Tibial nerve (tissue), 4 donors: ENCODE data around the gene HECW1. TPM values are rescaled to one million over a fixed set of nuclear protein-coding genes. Genes with fewer than 3 reads are reported as not detected.

Source experiments
- DNase-seq, 2 donors: peaks; one replicate each; pipeline ENCODE4 v3.0.0-alpha.2; 2019; ENCODE audit warnings: low spot score in 2 of 2
- H3K27ac ChIP-seq, 4 donors: fragments of 200-600 bp; sonication (generic) in 3 of 4; one replicate each; pipeline ENCODE4 v1.5.1; 2017 to 2019; ENCODE audit warnings: mild to moderate bottlenecking in 1 of 4
- H3K27me3 ChIP-seq, 2 donors: fragments of 200-600 bp; sonication (generic) in 1 of 2; one replicate each; pipeline versions ENCODE4 v1.5.1 to v1.6.0; 2017 to 2019
- H3K36me3 ChIP-seq, 3 donors: fragments of 200-600 bp; sonication (generic); one replicate each; pipeline ENCODE4 v1.5.1; 2018 to 2019
- H3K4me1 ChIP-seq, 4 donors: fragments of 200-600 bp; sonication (generic) in 3 of 4; one replicate each; pipeline ENCODE4 v1.5.1; 2017 to 2019
- H3K4me3 ChIP-seq, 4 donors: fragments of 200-600 bp; sonication (generic) in 3 of 4; one replicate each; pipeline ENCODE4 v1.5.1; 2017 to 2019; ENCODE audit warnings: mild to moderate bottlenecking in 1 of 4, moderate library complexity in 1 of 4
- H3K9me3 ChIP-seq, 4 donors: fragments of 200-600 bp; sonication (generic) in 3 of 4; one replicate each; pipeline ENCODE4 v1.5.1; 2017 to 2019
- EP300 ChIP-seq, 2 donors: sonication (generic); formaldehyde crosslinking; IDR thresholded peaks; one replicate each; pipeline ENCODE4 v1.6.1; 2017; ENCODE audit warnings: antibody characterized with exemption in 2 of 2, mild to moderate bottlenecking in 1 of 2
- POLR2A ChIP-seq, 2 donors: fragments of 450-650 bp; IDR thresholded peaks; one replicate each; pipeline ENCODE4 v1.6.1; 2017; ENCODE audit warnings: antibody characterized with exemption in 2 of 2, mild to moderate bottlenecking in 2 of 2, moderate library complexity in 2 of 2
- WGBS, 2 donors: methylation state at CpG; one replicate each; pipeline ENCODE4 v1.1.5; 2018; 5-methylcytosine and 5-hydroxymethylcytosine counted together
- total RNA-seq, 4 donors: library from RNA; depleted of rRNA; stranded (reverse); fragments of >200 nt; gene quantifications; one replicate each; pipeline ENCODE4 v1.1.0, GENCODE V29; 2016
- TF ChIP-seq, protein P1 (sequence below), 5 experiments: fragments of 200-600 bp in 3 of 5; fragments of 450-650 bp in 2 of 5; sonication (generic) in 3 of 5; IDR thresholded peaks; one replicate each; pipeline ENCODE4 v1.5.1; 2016 to 2019; ENCODE audit warnings: antibody characterized with exemption in 5 of 5, mild to moderate bottlenecking in 3 of 5, moderate library complexity in 2 of 5

HECW1 gene
- total RNA-seq, 4 donors from 2014 or later: 3.6 to 10.9 (median 6.5) TPM

DNA sequence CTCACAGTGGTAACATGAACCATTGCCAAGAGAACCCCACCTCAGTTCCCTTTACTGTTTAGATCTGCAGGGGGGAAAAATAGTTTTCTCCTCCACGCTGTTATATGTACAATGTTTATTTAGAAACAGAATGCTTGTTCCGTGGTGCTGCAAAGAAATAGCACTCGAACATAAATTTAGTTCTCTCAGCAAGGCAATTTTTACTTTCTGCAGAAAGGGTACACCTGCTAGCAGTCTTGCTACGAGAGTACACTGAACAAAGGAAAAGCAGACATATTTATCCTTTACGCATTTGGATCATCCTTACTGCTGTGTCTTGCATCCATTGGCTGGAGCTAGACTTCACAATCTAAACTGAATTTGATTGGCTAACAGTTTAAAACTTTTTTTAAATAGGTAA is 178.5 kb downstream of the HECW1 start:
- 93% methylated on average over 5 of the region's 5 CpGs for WGBS, 2 donors

DNA sequence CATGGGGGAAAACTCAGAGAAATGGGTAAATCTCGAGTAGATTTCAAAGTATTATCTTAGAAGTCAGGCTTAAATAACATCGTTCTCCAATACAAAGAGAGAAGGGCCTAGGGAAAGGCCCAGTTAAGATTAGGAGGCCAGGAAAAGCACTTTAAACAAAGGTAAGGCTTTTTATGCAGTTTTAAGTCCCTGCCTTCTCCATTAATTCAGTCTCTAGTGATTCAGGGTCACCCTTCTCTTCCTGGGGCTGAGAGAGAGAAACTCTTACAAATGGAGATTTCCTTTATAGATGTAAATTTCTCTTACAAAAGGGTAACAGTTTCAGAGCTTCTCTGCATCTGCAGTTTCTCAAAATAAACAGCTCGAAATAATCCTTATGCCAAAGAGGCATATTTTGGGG is 179.3 kb downstream of the HECW1 start:
- Histone ChIP-seq H3K27me3 (no peaks in the 10 kb centered on the region), H3K4me3 (no peak overlapping the region), H3K4me1 (peaks cover 0 to 2% (median 0%) of the 10 kb centered on the region in 4 donors), H3K27ac (no peak overlapping the region), H3K36me3 (no peaks in the 10 kb centered on the region), H3K9me3 (peaks cover 0 to 11% (median 2%) of the 10 kb centered on the region in 4 donors)
- 86 to 90% methylated on average over 3 of the region's 3 CpGs for WGBS, 2 donors
- no peak for DNase-seq
- TF ChIP-seq, protein P1, sequence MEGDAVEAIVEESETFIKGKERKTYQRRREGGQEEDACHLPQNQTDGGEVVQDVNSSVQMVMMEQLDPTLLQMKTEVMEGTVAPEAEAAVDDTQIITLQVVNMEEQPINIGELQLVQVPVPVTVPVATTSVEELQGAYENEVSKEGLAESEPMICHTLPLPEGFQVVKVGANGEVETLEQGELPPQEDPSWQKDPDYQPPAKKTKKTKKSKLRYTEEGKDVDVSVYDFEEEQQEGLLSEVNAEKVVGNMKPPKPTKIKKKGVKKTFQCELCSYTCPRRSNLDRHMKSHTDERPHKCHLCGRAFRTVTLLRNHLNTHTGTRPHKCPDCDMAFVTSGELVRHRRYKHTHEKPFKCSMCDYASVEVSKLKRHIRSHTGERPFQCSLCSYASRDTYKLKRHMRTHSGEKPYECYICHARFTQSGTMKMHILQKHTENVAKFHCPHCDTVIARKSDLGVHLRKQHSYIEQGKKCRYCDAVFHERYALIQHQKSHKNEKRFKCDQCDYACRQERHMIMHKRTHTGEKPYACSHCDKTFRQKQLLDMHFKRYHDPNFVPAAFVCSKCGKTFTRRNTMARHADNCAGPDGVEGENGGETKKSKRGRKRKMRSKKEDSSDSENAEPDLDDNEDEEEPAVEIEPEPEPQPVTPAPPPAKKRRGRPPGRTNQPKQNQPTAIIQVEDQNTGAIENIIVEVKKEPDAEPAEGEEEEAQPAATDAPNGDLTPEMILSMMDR (IDR thresholded peaks at IDR 0.05): no peak
- no peak for TF ChIP-seq EP300 (IDR thresholded peaks at IDR 0.05)
- TF ChIP-seq POLR2A (IDR thresholded peaks at IDR 0.05): no peak

More for the DNA sequence above, 178.5 kb downstream of the HECW1 start:
- Histone ChIP-seq H3K27me3 (no peaks in the 10 kb centered on the region), H3K4me3 (no peak overlapping the region), H3K36me3 (no peaks in the 10 kb centered on the region), H3K27ac (no peak overlapping the region), H3K9me3 (peaks cover 0 to 14% (median 2%) of the 10 kb centered on the region in 4 donors), H3K4me1 (peaks cover 0 to 2% (median 0%) of the 10 kb centered on the region in 4 donors)
- TF ChIP-seq POLR2A (IDR thresholded peaks at IDR 0.05): no peak
- TF ChIP-seq, protein P1 (IDR thresholded peaks at IDR 0.05): no peak
- no peak for TF ChIP-seq EP300 (IDR thresholded peaks at IDR 0.05)
- no peak for DNase-seq

DNA sequence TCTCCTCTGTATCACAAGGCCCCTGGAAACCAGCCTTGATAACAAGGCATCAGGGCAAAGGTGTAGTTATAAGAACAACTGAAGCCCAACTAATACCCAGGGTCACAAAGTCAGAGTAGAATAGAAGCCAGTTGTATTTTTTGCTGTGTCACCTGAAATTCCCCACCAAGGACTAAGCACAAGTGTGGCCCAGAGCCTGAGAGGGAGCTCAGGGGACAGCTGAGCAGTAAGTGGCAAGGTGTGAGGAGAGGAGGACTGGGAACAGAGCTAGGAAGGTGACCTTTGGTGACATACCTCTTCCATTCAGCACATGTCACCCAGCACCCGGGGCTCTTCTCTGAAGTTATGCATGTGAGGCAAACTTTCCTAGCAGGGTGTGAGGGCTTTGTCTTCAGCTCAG is 179.9 kb downstream of the HECW1 start:
- Histone ChIP-seq H3K4me3 (no peak overlapping the region), H3K9me3 (peaks cover 0 to 11% (median 2%) of the 10 kb centered on the region in 4 donors), H3K27me3 (no peaks in the 10 kb centered on the region), H3K4me1 (peaks cover 0 to 2% (median 0%) of the 10 kb centered on the region in 4 donors), H3K27ac (no peak overlapping the region), H3K36me3 (no peaks in the 10 kb centered on the region)
- TF ChIP-seq POLR2A (IDR thresholded peaks at IDR 0.05) (no peak), EP300 (IDR thresholded peaks at IDR 0.05) (no peak)
- TF ChIP-seq, protein P1 (IDR thresholded peaks at IDR 0.05): no peak
- no peak for DNase-seq
- WGBS, 2 donors: 87 to 88% methylated on average over 1 of the region's 1 CpG

DNA sequence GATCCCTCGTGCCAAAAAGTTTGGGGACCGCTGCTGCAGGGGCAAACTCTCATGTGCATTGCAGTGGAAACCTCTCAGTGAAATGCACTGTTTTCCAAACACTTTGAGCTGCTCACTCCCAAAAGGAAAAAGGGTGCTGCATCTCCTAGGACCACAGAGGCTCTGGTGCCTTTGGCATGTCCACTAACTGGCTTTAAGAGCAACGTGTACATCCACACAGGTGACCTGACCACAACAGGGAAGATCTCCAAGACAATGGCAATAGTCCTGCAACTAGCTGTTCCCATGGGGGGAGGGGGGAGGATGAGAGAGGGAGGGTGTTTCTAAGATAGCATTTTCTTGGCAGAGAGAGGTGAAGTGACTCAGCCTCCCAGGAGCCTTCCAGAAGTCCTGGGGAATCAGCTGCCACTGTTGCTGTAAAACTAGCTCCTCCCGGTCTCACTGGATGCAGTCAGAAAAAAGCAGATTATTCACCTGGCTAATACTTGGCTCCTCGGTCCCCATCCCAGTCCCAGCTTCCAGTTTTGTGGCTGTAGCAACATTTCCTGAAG is 181.7 kb downstream of the HECW1 start:
- H3K27ac ChIP-seq: no peak overlapping the region
- no peaks in the 10 kb centered on the region for H3K27me3 ChIP-seq
- WGBS, 2 donors: 55 to 66% methylated on average over 5 of the region's 5 CpGs
- peaks cover 0 to 11% (median 2%) of the 10 kb centered on the region in 4 donors for H3K9me3 ChIP-seq
- peaks cover 0 to 2% (median 0%) of the 10 kb centered on the region in 4 donors for H3K4me1 ChIP-seq
- no peak overlapping the region for H3K4me3 ChIP-seq
- DNase-seq: no peak
- H3K36me3 ChIP-seq: no peaks in the 10 kb centered on the region
- no peak for TF ChIP-seq POLR2A (IDR thresholded peaks at IDR 0.05)
- TF ChIP-seq, protein P1 (IDR thresholded peaks at IDR 0.05): no peak
- TF ChIP-seq EP300 (IDR thresholded peaks at IDR 0.05): no peak

DNA sequence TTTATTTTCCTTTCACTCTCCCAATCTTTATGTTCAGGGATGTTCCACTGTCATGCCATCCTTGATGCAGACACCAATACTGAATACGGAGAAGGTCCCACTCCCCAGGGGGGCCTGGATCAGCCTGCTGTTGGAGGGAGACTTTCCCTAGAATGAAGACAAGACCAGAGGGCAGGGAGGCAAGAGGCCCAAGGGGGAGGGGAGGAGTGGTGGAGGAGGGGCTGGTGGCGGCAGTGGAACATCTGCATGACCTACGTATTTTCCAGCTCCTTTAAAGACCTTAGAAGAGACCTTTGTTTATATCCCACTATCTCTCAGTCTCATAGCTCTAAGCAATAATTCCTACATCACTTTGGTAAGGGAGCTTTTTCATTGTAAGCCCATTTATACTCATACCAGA is 183.0 kb downstream of the HECW1 start:
- H3K9me3 ChIP-seq: peaks cover 0 to 10% (median 2%) of the 10 kb centered on the region in 4 donors
- H3K4me3 ChIP-seq: no peak overlapping the region
- no peaks in the 10 kb centered on the region for H3K36me3 ChIP-seq
- H3K4me1 ChIP-seq: peaks cover 0 to 2% (median 0%) of the 10 kb centered on the region in 4 donors
- no peak overlapping the region for H3K27ac ChIP-seq
- no peaks in the 10 kb centered on the region for H3K27me3 ChIP-seq
- WGBS, 2 donors: 64 to 66% methylated on average over 3 of the region's 3 CpGs
- TF ChIP-seq POLR2A (IDR thresholded peaks at IDR 0.05): no peak
- TF ChIP-seq EP300 (IDR thresholded peaks at IDR 0.05): no peak
- TF ChIP-seq, protein P1 (IDR thresholded peaks at IDR 0.05): no peak
- no peak for DNase-seq
